Thymus (tissue), 11 donors: ENCODE measurements around the gene HDDC2. TPM values are rescaled to one million over a fixed set of nuclear protein-coding genes. Genes with fewer than 3 reads are reported as not detected.

Experiments
- DNase-seq, 9 donors: peaks; one replicate each; pipeline ENCODE4 v3.0.0-alpha.2; 2013; ENCODE audit warnings: low spot score in 9 of 9, low read depth in 6 of 9, missing footprints in 1 of 9
- H3K27ac ChIP-seq, 2 donors: one replicate each; pipeline ENCODE4 v1.5.1; 2013; ENCODE audit warnings: control low read depth in 1 of 2, low read depth in 1 of 2, low read length in 1 of 2, mild to moderate bottlenecking in 1 of 2, moderate library complexity in 1 of 2
- H3K27me3 ChIP-seq, 2 donors: one replicate each; pipeline ENCODE4 v1.5.1; 2013; ENCODE audit warnings: low read length in 1 of 2; ENCODE audit not compliant: control insufficient read depth in 2 of 2, insufficient read depth in 1 of 2
- H3K36me3 ChIP-seq, 2 donors: one replicate each; pipeline ENCODE4 v1.5.1; 2013; ENCODE audit warnings: low read length in 1 of 2, mild to moderate bottlenecking in 1 of 2, moderate library complexity in 1 of 2; ENCODE audit not compliant: control insufficient read depth in 2 of 2, insufficient read depth in 2 of 2
- H3K4me1 ChIP-seq, 2 donors: one replicate each; pipeline ENCODE4 v1.5.1; 2013; ENCODE audit warnings: low read length in 2 of 2; ENCODE audit not compliant: control insufficient read depth in 2 of 2, insufficient read depth in 2 of 2
- H3K4me3 ChIP-seq, 2 donors: one replicate each; pipeline ENCODE4 v1.5.1; 2013; ENCODE audit warnings: low read length in 2 of 2, control low read depth in 1 of 2, mild to moderate bottlenecking in 1 of 2
- H3K9me3 ChIP-seq, 2 donors: one replicate each; pipeline ENCODE4 v1.5.1; 2013; ENCODE audit warnings: low read length in 1 of 2, mild to moderate bottlenecking in 1 of 2; ENCODE audit not compliant: control insufficient read depth in 2 of 2, insufficient read depth in 1 of 2
- WGBS: extraction: QIAGEN DNeasy Blood & Tissue Kit; methylation state at CpG from one replicate; pipeline ENCODE4 v1.1.7; 2013; 5-methylcytosine and 5-hydroxymethylcytosine counted together
- polyA plus RNA-seq: library from polyadenylated mRNA; stranded (reverse); fragments of 200-250 nt; gene quantifications from one replicate; pipeline ENCODE4 v1.2.3, GENCODE V29; 2013
- total RNA-seq: library from RNA; stranded (reverse); fragments of 120-200 nt; gene quantifications from one replicate; pipeline ENCODE4 v1.2.4, GENCODE V29; 2013
- donor health status: healthy.

The HDDC2 gene
- total and polyA plus RNA-seq, 2 donors, result 64.5 to 72.6 TPM

DNA sequence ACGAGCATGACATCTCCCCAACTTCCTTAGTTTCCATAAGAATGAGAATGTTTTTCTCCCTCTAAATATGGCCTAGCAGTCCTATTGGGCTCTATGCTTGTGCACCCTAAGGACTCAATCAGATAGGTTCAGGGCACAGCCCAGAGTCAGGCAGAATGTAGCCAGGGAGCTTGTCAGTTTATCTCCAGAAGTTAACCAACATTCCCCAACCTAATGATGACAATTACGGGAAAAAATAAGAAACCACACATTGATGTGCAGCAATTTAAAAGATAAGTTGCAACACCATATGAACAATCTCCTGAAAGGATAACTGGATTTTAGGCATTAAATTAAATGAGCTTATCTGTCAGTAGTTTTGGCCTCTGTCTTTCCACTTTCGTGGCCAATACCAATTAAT is 71.1 kb downstream of the HDDC2 start:
- no peaks in the 10 kb centered on the region for H3K27me3 ChIP-seq
- DNase-seq, result no peak
- WGBS, result 76% methylated on average over 3 of the region's 3 CpGs
- no peaks in the 10 kb centered on the region for H3K9me3 ChIP-seq
- no peaks in the 10 kb centered on the region for H3K4me1 ChIP-seq
- no peaks in the 10 kb centered on the region for H3K36me3 ChIP-seq
- H3K27ac ChIP-seq, result no peak overlapping the region
- H3K4me3 ChIP-seq, result no peak overlapping the region

DNA sequence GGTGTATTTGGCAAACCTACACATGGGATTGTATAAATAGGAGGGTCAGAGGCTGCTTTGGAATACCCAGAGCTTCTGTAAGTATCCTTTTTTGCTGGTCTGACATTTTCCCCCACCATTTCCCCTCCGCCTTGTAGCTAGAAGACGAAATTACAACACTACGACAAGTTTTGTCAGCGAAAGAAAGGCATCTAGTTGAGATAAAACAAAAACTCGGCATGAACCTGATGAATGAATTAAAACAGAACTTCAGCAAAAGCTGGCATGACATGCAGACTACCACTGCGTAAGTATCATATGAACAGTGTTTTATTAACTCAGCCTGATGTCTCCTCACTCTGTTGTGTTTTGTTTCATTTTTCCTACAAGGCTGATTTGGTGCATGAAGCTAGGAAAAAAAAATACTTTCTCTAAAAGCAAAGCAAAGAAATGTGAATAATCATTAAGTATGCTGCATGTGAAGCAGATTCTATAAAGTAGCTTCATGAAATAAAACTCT is 72.7 kb downstream of the HDDC2 start:
- H3K4me1 ChIP-seq, result no peaks in the 10 kb centered on the region
- H3K27me3 ChIP-seq, result no peaks in the 10 kb centered on the region
- H3K9me3 ChIP-seq, result no peaks in the 10 kb centered on the region
- H3K27ac ChIP-seq, result no peak overlapping the region
- 95% methylated on average over 6 of the region's 6 CpGs for WGBS
- no peak overlapping the region for H3K4me3 ChIP-seq
- no peak for DNase-seq
- no peaks in the 10 kb centered on the region for H3K36me3 ChIP-seq

GRCh38 chr6:125227244-125227643 is 74.5 kb downstream of the HDDC2 start:
- DNase-seq, result no peak
- Histone ChIP-seq H3K36me3 (no peaks in the 10 kb centered on the region), H3K9me3 (no peaks in the 10 kb centered on the region), H3K27ac (no peak overlapping the region), H3K27me3 (no peaks in the 10 kb centered on the region), H3K4me3 (no peak overlapping the region), H3K4me1 (no peaks in the 10 kb centered on the region)
- WGBS, result 96% methylated on average over 6 of the region's 6 CpGs

Other genes starting within 250 kb of the HDDC2 start
- 6.3 TPM for gene TPD52L1, start 148.2 kb downstream of the HDDC2 start, total RNA-seq
- gene TPD52L1, start 148.2 kb downstream of the HDDC2 start, polyA plus RNA-seq, result 16.9 TPM